Aorta (tissue), 5 donors: Measurements from ENCODE around the gene FGF11. TPM values are rescaled to one million over a fixed set of nuclear protein-coding genes. Genes with fewer than 3 reads are reported as not detected.

Source experiments
- ATAC-seq: fragments of 200-7000 bp; cut with Tn5 transposase; one replicate; pipeline ENCODE4 v1.9.1; 2022; ENCODE audit warnings: moderate library complexity; ENCODE audit not compliant: low FRiP score
- DNase-seq, 2 donors: peaks; one replicate each; pipeline ENCODE4 v3.0.0-alpha.2; 2020
- H3K27ac ChIP-seq, 2 donors: one replicate each; pipeline ENCODE4 v1.5.1; 2013; ENCODE audit warnings: low read length in 2 of 2, mild to moderate bottlenecking in 2 of 2, moderate library complexity in 2 of 2, control low read depth in 1 of 2, inconsistent platforms in 1 of 2, low read depth in 1 of 2
- H3K27me3 ChIP-seq, 2 donors: one replicate each; pipeline ENCODE4 v1.6.1; 2013; ENCODE audit warnings: control low read depth in 1 of 2, low read length in 1 of 2, mild to moderate bottlenecking in 1 of 2, moderate library complexity in 1 of 2; ENCODE audit not compliant: insufficient read depth in 2 of 2, control insufficient read depth in 1 of 2
- H3K36me3 ChIP-seq, 2 donors: one replicate each; pipeline ENCODE4 v1.6.1; 2013; ENCODE audit warnings: control low read depth in 1 of 2, low read length in 1 of 2, mild to moderate bottlenecking in 1 of 2; ENCODE audit not compliant: insufficient read depth in 2 of 2, control insufficient read depth in 1 of 2
- H3K4me1 ChIP-seq, 2 donors: one replicate each; pipeline ENCODE4 v1.6.1; 2013; ENCODE audit warnings: low read length in 2 of 2, control low read depth in 1 of 2, mild to moderate bottlenecking in 1 of 2, moderate library complexity in 1 of 2; ENCODE audit not compliant: insufficient read depth in 2 of 2, control insufficient read depth in 1 of 2
- H3K4me3 ChIP-seq, 2 donors: one replicate each; pipeline ENCODE4 v1.5.1; 2013; ENCODE audit warnings: low read length in 2 of 2, control low read depth in 1 of 2, mild to moderate bottlenecking in 1 of 2
- H3K9me3 ChIP-seq: one replicate; pipeline ENCODE4 v1.6.1; 2013; ENCODE audit warnings: mild to moderate bottlenecking, low read length; ENCODE audit not compliant: control insufficient read depth
- WGBS, 2 donors: extraction: QIAGEN DNeasy Blood & Tissue Kit; methylation state at CpG; one replicate each; pipeline ENCODE4 v1.1.7; 2013; 5-methylcytosine and 5-hydroxymethylcytosine counted together
- intact Hi-C, 2 donors: fragments of 100-400 bp; cut with DNase I; formaldehyde crosslinking; loops; one replicate each; pipeline versions ENCODE4 v1.14.2 to v1.15.0; 2022
- polyA plus RNA-seq, 2 donors: library from polyadenylated mRNA; stranded (reverse); fragments of 200-250 nt; gene quantifications; one replicate each; pipeline ENCODE4 v1.2.3, GENCODE V29; 2013
- total RNA-seq, 2 donors: library from RNA; stranded (reverse); fragmentation: NEBNext Ultra II Directional; extraction: Animal tissue kit (Norgen Biotek cat#: 25700); gene quantifications; one replicate each; pipeline ENCODE4 v1.2.1, GENCODE V29; 2021
- donor health status: healthy with polysubstance abuse.
- donor health status: Bipolar disorder and iron deficiency.
- donor health status: DM: no; HTN: no; CAD: no.
- donor health status: DM: no; HTN: no; CAD: no.
- donor health status: DM: yes; HTN: yes; CAD: no.

Gene FGF11
- total and polyA plus RNA-seq, 4 donors: 0.54 to 8.0 (median 1.2) TPM; not detected in 1

DNA sequence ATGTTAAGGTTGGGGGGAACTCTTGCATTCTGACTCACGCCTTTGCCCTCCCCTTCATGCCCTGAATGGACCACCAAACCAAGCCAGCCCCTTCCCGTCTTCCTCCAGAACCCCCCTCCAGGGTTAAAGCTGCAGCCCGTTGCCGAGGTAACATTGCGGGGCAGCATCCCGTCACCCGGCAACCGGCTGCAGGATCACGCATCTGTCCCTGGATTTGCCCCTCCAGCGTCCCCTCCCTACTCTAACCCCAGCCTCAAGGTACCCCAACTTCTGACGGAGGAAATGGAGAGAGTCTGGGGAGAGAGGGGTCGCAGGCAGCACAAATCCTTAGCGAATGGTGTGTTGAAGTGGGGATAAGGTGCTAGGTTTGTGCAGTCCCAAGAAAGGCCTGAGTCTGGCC is 32.2 kb upstream of the FGF11 start:
- intact Hi-C loops: loop anchor here in 1 of 2 donors (2.0 kb wide), 1 partner anchor 28 kb away; the partner anchor contains the start of gene TMEM102
- WGBS, 2 donors: 81 to 85% methylated on average over 13 of the region's 13 CpGs
- Histone ChIP-seq H3K27ac (no peak overlapping the region), H3K27me3 (no peaks in the 10 kb centered on the region), H3K4me1 (no peaks in the 10 kb centered on the region), H3K36me3 (no peaks in the 10 kb centered on the region), H3K9me3 (no peaks in the 10 kb centered on the region), H3K4me3 (no peak overlapping the region)
- DNase-seq: no peak
- ATAC-seq: no peak

DNA sequence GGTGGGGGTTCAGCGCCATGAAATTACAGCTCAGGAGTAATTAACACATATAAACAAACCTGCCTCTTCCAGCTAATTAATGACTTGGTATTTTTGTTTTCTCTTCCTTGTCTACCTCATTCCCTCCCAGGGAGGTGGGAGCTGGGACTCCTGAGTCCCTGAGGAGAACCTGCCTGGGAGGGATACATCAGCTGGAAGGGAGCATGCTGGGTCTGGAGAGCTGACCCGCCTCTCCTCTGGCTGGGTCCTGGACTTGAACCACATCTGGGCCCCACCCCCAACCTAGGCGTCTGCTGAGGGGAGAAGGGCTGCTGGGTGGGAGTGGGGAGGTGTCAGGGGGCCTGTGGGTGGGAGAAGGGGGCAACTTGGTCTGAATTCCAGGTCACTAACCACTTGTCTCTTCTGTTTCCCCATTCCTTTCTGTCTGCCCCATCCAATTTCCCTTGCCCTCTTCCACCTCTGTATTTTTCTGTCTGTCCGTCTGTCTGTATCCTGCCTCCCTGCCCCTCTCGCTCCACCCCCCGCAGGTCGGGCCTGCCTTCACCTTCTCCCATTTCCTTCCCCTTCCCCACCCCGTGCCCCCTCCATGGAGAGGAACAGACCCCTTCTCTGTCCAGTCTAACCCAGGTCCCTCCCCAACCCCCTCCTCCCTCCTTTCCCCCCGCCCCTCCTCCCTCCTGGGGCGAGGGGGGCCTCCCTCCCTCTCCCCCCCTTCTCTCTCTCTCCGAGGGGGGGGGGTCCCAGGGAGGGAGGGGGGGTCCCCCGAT is 31.6 kb upstream of the FGF11 start, which contains the start of gene NLGN2:
NLGN2 (plus strand) TSS at position 361 of the 767 bp plus-strand sequence. CDS start 411 bp downstream, outside the sequence.
- H3K4me3 ChIP-seq: no peak within 1 kb of the TSS
- intact Hi-C loops: loop anchor here in 1 of 2 donors (2.0 kb wide), 1 partner anchor 27 kb away; the partner anchor contains the start of gene TMEM102
- H3K27ac ChIP-seq: no peak within 1 kb of the TSS
- H3K27me3 ChIP-seq: no peaks in the 10 kb centered on the region
- 58 to 70% methylated on average over 9 to 12 of the region's 12 CpGs for WGBS, 2 donors
- H3K36me3 ChIP-seq: no peaks in the 10 kb centered on the region
- H3K9me3 ChIP-seq: no peaks in the 10 kb centered on the region
- no peak for ATAC-seq
- no peak for DNase-seq
- H3K4me1 ChIP-seq: no peaks in the 10 kb centered on the region

DNA sequence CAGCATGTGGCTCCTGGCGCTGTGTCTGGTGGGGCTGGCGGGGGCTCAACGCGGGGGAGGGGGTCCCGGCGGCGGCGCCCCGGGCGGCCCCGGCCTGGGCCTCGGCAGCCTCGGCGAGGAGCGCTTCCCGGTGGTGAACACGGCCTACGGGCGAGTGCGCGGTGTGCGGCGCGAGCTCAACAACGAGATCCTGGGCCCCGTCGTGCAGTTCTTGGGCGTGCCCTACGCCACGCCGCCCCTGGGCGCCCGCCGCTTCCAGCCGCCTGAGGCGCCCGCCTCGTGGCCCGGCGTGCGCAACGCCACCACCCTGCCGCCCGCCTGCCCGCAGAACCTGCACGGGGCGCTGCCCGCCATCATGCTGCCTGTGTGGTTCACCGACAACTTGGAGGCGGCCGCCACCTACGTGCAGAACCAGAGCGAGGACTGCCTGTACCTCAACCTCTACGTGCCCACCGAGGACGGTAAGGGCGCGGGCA is 31.0 kb upstream of the FGF11 start:
- Histone ChIP-seq H3K27ac (no peak overlapping the region), H3K4me3 (no peak overlapping the region), H3K27me3 (no peaks in the 10 kb centered on the region), H3K4me1 (no peaks in the 10 kb centered on the region), H3K9me3 (no peaks in the 10 kb centered on the region), H3K36me3 (no peaks in the 10 kb centered on the region)
- intact Hi-C loops: no loop called here
- DNase-seq (no peak), ATAC-seq (no peak)
- WGBS, 2 donors: 76 to 78% methylated on average over 56 to 58 of the region's 58 CpGs

DNA sequence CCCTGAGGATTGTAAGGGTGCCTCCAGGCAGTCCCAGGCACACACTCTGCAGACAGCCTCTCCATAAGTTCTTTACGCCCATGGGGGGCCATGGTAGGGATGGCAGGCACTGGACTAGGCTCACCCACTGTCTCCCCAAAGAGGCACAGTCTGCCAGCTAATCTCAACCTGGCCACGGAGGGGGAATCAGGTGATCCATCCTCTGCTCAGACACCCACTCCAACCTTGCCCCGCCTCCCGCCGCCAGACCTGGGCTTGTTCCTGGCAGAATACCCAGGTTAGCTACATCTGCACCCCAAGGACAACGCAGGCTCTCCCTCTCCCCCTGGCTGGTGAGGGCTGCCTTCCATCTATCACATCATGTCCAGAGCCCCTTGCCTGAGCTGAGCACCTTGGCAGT is 30.4 kb upstream of the FGF11 start:
- intact Hi-C loops: no loop called here
- WGBS, 2 donors: 84 to 86% methylated on average over 6 of the region's 6 CpGs
- H3K4me1 ChIP-seq: no peaks in the 10 kb centered on the region
- no peaks in the 10 kb centered on the region for H3K36me3 ChIP-seq
- DNase-seq (no peak), ATAC-seq (no peak)
- H3K4me3 ChIP-seq: no peak overlapping the region
- H3K9me3 ChIP-seq: no peaks in the 10 kb centered on the region
- no peaks in the 10 kb centered on the region for H3K27me3 ChIP-seq
- no peak overlapping the region for H3K27ac ChIP-seq

DNA sequence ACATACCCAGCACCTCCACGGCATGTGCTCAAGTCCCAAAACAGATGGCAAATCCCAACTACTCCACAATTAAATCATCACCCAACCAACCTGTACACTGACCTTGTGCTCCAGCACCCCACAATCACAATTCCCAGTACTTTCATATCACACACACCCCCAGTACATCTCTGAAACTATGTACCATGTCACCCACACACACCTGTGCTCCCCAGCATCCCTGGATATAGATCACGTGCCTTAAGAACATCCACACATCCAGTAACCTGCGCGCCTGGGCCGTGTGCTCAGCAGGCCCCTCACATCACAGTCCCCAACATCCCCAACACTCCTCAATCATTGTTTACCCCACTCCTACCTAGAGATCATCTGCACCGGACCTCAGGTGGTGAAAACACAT is 29.6 kb upstream of the FGF11 start:
- Histone ChIP-seq H3K9me3 (no peaks in the 10 kb centered on the region), H3K4me3 (no peak overlapping the region), H3K27me3 (no peaks in the 10 kb centered on the region), H3K36me3 (no peaks in the 10 kb centered on the region), H3K4me1 (no peaks in the 10 kb centered on the region), H3K27ac (no peak overlapping the region)
- intact Hi-C loops: no loop called here
- ATAC-seq (no peak), DNase-seq (no peak)
- WGBS, 2 donors: 89 to 92% methylated on average over 6 of the region's 6 CpGs

DNA sequence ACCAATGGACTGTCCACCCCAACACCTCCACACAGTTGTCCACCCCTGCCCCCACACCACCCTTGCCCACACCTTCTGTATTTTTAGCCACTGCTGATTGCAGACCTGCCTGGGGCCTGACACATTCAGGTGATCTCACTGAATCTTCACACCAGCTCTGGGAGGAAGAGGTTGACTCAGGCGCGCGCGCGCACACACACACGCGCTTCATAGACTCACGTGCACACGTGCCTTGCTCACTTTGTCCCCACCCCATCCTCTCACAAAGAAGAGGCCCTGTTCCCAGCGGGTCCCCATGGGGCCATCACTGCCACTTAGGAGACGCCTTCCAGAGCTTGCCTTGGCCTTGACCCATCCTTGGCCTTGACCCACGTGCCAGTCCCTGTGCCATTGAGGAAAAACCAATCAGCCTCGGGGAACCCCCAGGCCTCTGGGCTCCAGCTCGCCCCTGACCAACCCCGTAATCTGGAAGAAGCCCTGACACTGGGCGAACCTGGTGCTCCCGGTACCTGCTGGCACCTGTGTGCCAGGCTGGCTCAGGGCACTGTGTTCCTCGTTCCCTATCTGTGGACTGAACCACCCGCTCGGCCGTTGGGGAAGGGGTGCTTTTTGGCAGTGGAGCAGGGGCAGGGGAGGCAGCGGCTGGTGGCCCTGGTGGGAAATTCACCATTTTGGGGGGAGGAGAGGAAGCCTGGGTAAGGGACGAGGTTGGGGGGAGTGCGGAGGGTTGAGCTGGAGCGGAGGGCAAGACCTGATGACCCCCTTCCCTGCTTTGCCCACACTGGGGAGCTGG is 28.5 kb upstream of the FGF11 start:
- Histone ChIP-seq H3K27ac (no peak overlapping the region), H3K4me1 (no peaks in the 10 kb centered on the region), H3K4me3 (no peak overlapping the region), H3K27me3 (no peaks in the 10 kb centered on the region), H3K36me3 (no peaks in the 10 kb centered on the region), H3K9me3 (no peaks in the 10 kb centered on the region)
- intact Hi-C loops: no loop called here
- ATAC-seq: no peak
- no peak for DNase-seq
- 87 to 88% methylated on average over 25 of the region's 25 CpGs for WGBS, 2 donors

DNA sequence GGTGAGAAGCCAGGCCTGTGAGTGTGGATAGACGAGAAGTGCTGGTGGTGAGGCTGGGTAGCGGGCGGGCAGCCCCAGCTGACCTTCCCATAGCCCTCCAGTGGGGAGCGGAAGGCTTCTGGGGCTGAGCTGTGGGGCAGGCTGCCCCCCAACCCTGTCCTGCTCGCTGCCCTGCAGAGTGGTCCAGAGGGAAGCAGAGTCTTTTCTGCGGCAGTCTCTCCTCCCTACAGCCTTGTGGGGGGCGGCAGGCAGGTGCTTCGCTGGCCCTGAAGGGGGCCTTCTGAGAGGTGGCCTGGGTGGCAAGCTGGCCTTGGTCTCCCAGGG is 27.9 kb upstream of the FGF11 start:
- no peak for ATAC-seq
- no peaks in the 10 kb centered on the region for H3K9me3 ChIP-seq
- intact Hi-C loops: no loop called here
- no peaks in the 10 kb centered on the region for H3K27me3 ChIP-seq
- no peak overlapping the region for H3K27ac ChIP-seq
- no peak overlapping the region for H3K4me3 ChIP-seq
- 87 to 93% methylated on average over 5 to 8 of the region's 8 CpGs for WGBS, 2 donors
- no peaks in the 10 kb centered on the region for H3K36me3 ChIP-seq
- no peaks in the 10 kb centered on the region for H3K4me1 ChIP-seq
- DNase-seq: no peak

DNA sequence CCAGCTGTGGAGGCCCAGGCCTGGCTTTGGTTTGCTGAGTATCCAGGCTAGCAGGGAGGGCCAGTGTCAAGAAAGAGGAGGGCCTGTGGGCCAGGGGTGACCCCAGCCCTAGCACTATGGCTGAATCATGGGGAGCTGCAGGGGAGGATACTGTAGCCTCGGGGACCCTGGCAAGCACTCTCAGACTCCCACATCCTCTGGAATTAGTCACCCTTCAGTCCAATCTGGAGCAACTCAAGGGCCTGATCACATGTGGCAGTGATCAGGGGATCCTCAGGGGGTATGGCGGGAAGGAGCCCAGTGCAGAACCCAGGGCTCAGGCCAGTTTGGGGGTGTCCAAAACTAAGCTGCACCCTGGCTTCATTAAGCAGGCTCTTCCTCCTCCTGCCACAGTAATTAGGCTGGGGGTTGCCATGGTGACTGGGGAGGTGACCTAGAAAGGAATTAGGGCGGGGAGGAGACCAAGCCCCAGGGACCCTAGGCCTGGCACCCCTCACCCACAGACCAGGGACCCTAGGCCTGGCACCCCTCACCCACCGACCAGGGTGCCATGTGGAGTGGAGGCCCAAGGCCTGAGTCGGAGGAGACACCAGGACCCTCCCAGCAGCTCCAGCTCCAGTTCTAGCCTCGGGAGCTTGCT is 25.8 kb upstream of the FGF11 start:
- WGBS, 2 donors: 85 to 90% methylated on average over 6 of the region's 6 CpGs
- H3K27ac ChIP-seq: no peak overlapping the region

More for the DNA sequence above, 25.8 kb upstream of the FGF11 start:
- Histone ChIP-seq H3K4me1 (no peaks in the 10 kb centered on the region), H3K4me3 (no peak overlapping the region), H3K27me3 (no peaks in the 10 kb centered on the region), H3K9me3 (no peaks in the 10 kb centered on the region), H3K36me3 (no peaks in the 10 kb centered on the region)
- DNase-seq (no peak), ATAC-seq (no peak)
- intact Hi-C loops: no loop called here
